NK-92 (cell line): ENCODE data around the gene ROBO1.

Experiments used
- DNase-seq: peaks from one replicate; lab custom pipeline; 2025; ENCODE audit not compliant: unreplicated experiment; lab: John Stamatoyannopoulos, UW

Gene ROBO1

GRCh38 chr3:78858910-78859309 lies 908.9 kb downstream of the ROBO1 start:
- DNase-seq, result no peak

DNA sequence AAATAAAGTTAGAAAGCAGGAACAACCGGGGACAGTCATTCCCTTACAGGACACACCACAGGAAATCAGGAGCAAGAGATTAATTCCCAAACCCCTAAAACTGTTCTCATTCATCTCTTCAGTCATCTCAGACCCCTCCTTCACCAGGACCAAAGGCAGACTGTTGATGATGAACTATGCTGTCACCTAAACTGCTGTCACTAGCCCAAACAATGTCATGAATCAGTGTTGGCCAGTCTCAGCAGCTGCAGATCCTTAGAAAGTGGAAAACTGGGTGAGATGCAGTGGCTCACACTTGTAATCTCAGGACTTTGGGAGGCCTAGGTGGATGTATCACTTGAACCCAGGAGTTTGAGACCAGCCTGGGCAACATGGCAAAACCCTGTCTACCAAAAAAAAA lies 909.6 kb downstream of the ROBO1 start:
- no peak for DNase-seq

DNA sequence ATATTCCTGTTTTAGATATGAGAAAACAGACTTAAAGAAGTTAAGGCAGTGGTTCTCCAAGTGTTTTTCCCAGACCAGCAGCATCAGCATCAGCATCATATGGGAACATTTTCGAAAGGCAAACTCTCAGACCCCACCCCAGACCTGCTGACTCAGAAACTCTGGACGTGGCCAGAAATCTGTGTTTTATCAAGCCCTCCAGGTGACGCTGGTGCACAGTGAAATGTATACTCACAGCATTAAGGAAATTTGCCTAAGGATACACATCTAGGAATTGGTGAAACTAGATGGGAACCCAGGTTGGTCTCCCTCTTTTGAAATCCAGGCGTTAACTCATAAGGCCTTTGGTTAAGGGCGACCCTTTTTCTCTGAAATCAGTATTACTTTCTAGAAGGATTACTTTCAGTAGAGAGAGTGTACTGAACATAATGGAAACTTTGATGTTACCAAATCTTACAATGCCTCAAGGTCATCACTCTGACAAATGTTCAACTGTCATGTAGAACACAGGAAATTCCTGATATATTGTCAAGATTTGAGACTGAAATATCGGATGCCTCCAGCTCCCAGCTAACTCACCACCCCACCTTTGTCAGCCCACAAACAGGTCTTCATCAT lies 910.2 kb downstream of the ROBO1 start:
- DNase-seq, result no peak

DNA sequence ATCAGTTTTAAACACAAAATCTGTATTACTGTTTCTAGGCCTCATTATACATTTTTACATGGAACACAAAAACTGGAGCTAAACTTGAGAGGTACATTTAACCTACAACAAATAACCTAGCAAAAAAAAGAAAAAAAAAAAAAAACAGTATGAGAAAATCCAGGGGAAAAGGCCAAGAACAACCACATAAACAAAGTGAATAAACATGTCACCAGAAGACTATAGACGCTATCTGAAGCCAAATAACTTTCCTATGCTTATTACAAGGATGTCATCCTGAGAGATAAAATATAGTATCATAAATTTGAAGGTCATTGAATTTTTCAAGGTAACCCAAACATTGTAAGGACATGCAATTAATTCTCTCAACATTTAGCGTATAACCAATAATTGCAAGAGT lies 911.6 kb downstream of the ROBO1 start:
- no peak for DNase-seq

GRCh38 chr3:78855190-78855589 lies 912.6 kb downstream of the ROBO1 start:
- DNase-seq, result no peak

GRCh38 chr3:78848392-78849288 lies 919.2 kb downstream of the ROBO1 start:
- DNase-seq, result no peak

DNA sequence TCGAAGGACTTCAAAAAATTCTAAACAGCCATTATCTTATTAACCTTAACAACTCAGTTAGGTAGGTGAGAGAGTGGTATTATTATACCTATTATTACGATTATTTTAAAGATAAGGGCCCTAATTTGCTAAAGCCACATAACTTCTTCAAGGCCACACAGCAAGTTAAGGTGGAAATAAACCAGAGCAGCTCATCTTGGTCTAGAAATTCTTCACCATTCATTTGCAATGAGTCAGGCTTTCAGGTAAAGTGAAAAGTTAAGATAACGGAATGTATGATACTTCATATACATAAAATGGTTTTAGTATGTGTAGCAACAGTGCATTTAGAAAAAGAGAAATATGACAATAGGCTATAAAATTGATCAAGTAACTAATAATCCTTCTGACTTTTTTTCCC lies 920.2 kb downstream of the ROBO1 start:
- no peak for DNase-seq

DNA sequence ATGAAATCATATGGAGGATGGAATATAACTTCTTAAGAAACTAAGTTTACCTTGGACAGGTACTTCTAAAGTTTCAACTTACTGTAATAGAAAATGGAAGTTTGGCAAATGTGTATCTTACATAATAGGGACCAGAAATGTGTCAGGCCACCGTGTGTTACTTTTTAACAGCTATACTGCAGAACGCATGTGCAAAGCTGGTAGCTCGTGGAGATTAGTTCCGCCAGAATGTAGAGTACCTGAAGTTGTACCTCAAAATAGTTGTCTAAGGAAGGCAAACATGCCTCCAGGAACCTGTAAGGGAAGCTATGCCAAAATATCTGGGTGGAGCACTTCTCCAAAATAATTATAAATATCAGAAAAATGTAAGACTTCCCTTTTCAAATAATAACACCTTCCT lies 920.6 kb downstream of the ROBO1 start:
- no peak for DNase-seq

GRCh38 chr3:78846718-78847117 lies 921.1 kb downstream of the ROBO1 start:
- DNase-seq, result no peak

- DNase-seq, result no peak
Observed at GRCh38 chr3:78845605-78846004, 922.2 kb downstream of the ROBO1 start.

DNA sequence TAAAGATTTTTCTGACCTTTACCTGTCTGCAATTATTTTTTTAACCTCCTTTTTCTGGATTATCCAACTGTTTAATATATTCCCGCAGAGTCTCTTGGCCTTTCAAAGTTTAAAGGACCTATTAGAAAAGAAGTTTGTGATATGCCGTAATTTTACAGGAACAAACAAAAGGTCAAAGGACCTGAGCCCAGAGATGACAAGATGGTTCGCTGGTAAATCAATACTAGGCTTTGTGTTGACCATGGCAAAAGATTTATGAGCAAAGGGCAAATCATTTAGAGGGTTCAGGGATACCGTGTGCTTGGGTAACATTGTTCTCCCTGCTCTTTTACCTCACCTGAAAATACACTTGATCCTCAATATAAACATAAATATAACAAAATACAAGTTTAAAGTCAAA lies 923.5 kb downstream of the ROBO1 start:
- DNase-seq, result no peak

- no peak for DNase-seq
Observed at GRCh38 chr3:78839693-78840092, 928.1 kb downstream of the ROBO1 start.

DNA sequence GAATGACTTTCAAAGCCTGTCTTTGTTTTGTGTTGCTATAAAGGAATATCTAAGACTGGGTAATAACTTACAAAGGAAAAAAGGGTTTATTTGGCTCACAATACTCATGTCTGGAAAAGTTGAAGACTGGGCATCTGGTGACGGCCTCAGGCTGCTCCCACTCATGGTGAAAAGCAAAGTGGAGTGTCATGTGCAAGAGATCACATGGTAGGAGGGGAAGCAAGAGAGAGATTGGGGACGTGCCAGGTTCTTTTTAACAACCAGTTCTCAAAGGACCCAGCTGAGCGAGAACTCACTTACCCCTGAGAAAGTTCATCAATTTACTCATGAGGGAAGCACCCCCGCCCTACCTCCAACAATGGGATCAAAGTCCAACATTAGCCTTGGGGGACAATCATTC lies 929.4 kb downstream of the ROBO1 start:
- DNase-seq, result no peak

DNA sequence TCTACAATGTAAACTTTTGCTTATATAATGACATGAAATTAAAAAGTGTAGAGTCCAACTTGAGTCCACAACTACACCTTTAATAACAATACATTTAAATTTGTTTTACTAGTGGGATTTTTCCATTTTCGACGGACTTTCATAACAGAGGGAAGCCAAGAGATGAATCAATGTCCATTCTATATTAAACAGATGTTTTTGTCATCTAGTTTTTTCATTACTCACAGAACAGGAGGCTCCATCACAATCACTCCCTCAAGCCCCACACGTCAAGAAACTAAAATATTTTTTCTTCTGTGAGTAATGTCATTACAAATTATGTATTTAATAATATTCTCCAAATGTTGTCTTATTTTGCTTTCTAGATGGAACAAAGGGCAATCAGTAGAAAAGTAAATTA lies 932.9 kb downstream of the ROBO1 start:
- DNase-seq, result no peak

GRCh38 chr3:78832785-78833204 lies 935.0 kb downstream of the ROBO1 start:
- DNase-seq, result no peak

DNA sequence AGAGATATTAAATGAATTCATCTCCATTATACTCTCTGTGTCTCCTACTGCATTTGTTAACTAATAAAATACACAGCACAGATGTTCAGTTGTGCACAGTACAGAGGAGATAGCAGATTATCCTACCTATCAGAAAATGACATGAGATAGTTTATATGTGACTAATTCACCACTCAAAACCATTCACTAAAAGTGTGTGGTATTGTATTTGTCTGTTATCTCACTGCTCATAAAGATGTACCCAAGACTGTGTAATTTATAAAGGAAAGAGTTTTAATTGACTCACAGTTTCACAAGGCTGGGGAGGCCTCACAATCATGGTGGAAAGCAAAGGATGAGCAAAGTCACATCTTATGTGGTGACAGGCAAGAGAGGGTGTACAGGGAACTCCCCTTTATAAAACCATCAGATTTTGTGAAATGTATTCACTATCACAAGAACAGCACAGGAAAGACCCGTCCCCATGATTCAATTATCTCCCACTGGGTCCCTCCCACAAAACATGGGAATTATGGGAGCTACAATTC lies 936.3 kb downstream of the ROBO1 start:
- DNase-seq, result no peak

- no peak for DNase-seq
Observed at GRCh38 chr3:78830470-78830869, 937.3 kb downstream of the ROBO1 start.

DNA sequence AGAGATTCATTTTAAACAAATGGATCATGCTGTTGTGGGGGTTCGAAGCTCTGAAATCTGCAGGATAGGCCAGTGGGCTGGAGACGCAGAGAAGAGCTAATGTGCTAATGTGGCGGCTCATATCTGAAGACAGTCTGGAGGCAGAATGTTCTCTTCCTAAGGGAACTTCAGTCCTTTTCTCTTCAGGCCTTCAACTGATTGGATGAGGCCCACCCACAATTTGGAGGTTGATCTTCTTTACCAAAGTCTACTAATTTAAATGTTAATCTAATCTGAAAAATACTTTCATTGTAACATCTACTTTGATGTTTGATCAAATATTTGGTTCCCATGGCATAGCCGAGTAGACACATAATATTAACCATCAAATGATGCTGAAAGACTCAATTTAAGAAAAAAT lies 940.2 kb downstream of the ROBO1 start:
- no peak for DNase-seq

DNA sequence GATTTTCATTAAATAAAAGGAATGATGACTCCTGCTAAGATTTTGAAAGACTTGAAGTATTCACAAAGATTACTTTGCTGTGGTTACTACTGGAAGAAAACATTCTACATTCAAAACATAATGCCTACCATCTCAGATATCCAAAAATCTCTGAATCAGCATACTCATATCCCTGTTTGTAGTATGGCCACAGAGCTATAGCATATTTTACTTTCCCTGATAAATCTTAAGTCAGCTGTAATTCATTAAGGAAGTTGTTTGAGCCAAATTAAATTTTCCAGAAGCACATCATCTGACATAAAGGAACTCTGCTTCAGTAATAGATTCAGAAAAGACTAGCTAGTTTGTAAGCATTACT lies 942.0 kb downstream of the ROBO1 start:
- no peak for DNase-seq

DNA sequence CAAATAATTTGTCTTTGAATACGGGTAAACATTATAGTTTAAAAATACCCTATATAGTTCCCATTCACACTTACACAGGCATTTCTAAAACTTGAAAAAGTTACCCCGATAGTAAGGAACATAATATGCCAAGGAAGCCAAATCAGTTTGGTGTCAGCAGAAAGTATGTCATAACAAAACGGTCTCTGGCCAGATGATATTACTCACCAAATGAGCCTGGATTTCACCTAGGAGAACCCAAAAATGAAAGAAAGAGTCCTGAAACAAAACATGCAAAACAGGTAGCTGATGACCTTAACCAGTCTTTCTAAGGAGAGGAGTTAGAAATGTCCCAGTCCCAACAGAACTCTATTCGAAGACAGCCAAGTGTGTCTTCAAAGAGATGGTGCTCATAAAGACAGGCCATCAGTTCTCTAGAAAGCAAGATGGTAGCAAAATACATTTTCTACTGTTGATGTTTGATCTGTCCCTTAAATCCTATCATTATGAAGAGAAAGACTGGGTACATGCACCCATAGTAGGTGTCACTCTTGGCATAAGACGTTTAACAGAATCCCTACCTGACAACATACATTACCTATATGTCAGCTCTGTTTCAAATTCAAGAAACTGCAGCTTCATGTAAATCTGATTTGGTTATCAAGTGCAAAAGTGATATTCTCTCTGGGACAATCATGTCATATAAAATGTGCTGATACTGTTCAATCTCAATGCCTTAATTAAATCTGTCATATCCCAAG lies 942.5 kb downstream of the ROBO1 start:
- DNase-seq, result no peak

GRCh38 chr3:78823859-78824258 lies 943.9 kb downstream of the ROBO1 start:
- no peak for DNase-seq

DNA sequence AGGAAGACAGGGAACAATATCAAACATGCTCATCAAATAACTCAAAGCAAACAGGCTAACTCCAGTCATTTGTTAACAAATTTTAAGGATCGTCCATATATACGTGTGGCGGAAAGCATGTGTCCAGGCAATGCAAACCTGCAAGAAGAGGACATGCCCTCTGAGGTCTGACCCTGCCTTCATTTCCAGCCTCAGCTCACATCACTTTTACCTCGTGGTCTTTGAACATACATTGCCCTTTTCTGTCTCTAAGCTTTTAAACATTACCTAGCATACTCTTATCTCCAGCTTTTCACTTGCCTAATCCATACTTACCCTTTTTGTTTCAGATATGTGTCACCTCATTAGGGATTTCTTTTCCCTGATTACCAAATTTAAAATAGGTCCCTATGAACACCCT lies 944.4 kb downstream of the ROBO1 start:
- DNase-seq, result no peak
